ENCODE results near the gene C1QA. TPM values are rescaled to one million over a fixed set of nuclear protein-coding genes. Genes with fewer than 3 reads are reported as not detected.

Gene C1QA
- total RNA-seq, 1 donor from 2014 or later, result not detected

DNA sequence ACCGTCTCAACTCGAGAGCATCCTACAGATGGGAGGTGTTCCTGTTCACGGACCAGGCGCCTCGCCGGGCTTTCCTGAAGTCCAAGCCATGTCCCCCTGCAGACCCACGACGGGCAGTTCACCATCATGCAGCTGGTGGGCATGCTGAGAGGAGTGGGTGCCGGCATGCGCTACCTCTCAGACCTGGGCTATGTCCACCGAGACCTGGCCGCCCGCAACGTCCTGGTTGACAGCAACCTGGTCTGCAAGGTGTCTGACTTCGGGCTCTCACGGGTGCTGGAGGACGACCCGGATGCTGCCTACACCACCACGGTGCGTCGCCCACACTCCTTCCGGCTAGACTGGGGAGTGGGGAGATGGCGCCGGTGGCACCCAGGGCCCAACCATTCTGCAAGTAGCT is 37.7 kb upstream of the C1QA start:
- Mint-ChIP-seq H3K36me3 (ENCODE audit: low read depth) (no peaks in the 10 kb centered on the region), H3K4me1 (ENCODE audit: low read depth) (no peaks in the 10 kb centered on the region), H3K9me3 (ENCODE audit: low read depth) (no peaks in the 10 kb centered on the region), H3K4me3 (ENCODE audit: unreplicated experiment) (no peak overlapping the region), H3K27ac (ENCODE audit: unreplicated experiment) (no peak overlapping the region), H3K27me3 (ENCODE audit: low read depth) (peaks cover 31% of the 10 kb centered on the region)
- TF ChIP-seq CTCF (IDR thresholded peaks at IDR 0.05), result no peak
- DNase-seq (ENCODE audit: low spot score), result no peak

- no peak for DNase-seq (ENCODE audit: low spot score)
- H3K27me3 Mint-ChIP-seq (ENCODE audit: low read depth), result peaks cover 40% of the 10 kb centered on the region
- no peak overlapping the region for H3K4me3 Mint-ChIP-seq (ENCODE audit: unreplicated experiment)
- TF ChIP-seq CTCF (IDR thresholded peaks at IDR 0.05), result no peak
- no peaks in the 10 kb centered on the region for H3K4me1 Mint-ChIP-seq (ENCODE audit: low read depth)
- no peaks in the 10 kb centered on the region for H3K9me3 Mint-ChIP-seq (ENCODE audit: low read depth)
- no peak overlapping the region for H3K27ac Mint-ChIP-seq (ENCODE audit: unreplicated experiment)
- H3K36me3 Mint-ChIP-seq (ENCODE audit: low read depth), result no peaks in the 10 kb centered on the region
Observed at GRCh38 chr1:22600071-22600816, 36.2 kb upstream of the C1QA start.

GRCh38 chr1:22600817-22601605 is 35.4 kb upstream of the C1QA start:
- no peaks in the 10 kb centered on the region for H3K4me1 Mint-ChIP-seq (ENCODE audit: low read depth)
- H3K36me3 Mint-ChIP-seq (ENCODE audit: low read depth), result no peaks in the 10 kb centered on the region
- peaks cover 44% of the 10 kb centered on the region for H3K27me3 Mint-ChIP-seq (ENCODE audit: low read depth)
- TF ChIP-seq CTCF (IDR thresholded peaks at IDR 0.05), result no peak
- H3K9me3 Mint-ChIP-seq (ENCODE audit: low read depth), result no peaks in the 10 kb centered on the region
- H3K4me3 Mint-ChIP-seq (ENCODE audit: unreplicated experiment), result no peak overlapping the region
- no peak overlapping the region for H3K27ac Mint-ChIP-seq (ENCODE audit: unreplicated experiment)
- no peak for DNase-seq (ENCODE audit: low spot score)

DNA sequence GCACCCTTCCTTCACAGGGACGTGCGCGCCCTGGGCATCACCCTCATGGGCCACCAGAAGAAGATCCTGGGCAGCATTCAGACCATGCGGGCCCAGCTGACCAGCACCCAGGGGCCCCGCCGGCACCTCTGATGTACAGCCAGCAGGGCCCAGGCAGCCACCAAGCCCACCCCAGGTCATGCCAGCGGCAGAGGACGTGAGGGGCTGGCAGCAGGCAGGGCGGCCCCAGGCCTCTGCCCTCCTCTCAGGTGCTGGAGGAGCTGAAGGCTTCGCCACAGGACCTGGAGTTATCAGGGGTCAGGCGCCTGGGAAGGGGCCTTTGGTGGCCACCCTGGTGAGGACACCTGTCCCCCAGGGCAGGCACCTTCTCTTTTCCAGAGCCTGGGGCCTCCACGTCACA is 34.8 kb upstream of the C1QA start:
- H3K27me3 Mint-ChIP-seq (ENCODE audit: low read depth), result peaks cover 50% of the 10 kb centered on the region
- H3K36me3 Mint-ChIP-seq (ENCODE audit: low read depth), result no peaks in the 10 kb centered on the region
- DNase-seq (ENCODE audit: low spot score), result no peak
- H3K4me3 Mint-ChIP-seq (ENCODE audit: unreplicated experiment), result no peak overlapping the region
- H3K4me1 Mint-ChIP-seq (ENCODE audit: low read depth), result no peaks in the 10 kb centered on the region
- H3K27ac Mint-ChIP-seq (ENCODE audit: unreplicated experiment), result no peak overlapping the region
- no peak for TF ChIP-seq CTCF (IDR thresholded peaks at IDR 0.05)
- no peaks in the 10 kb centered on the region for H3K9me3 Mint-ChIP-seq (ENCODE audit: low read depth)

- H3K9me3 Mint-ChIP-seq (ENCODE audit: low read depth), result no peaks in the 10 kb centered on the region
- no peaks in the 10 kb centered on the region for H3K4me1 Mint-ChIP-seq (ENCODE audit: low read depth)
- no peak overlapping the region for H3K4me3 Mint-ChIP-seq (ENCODE audit: unreplicated experiment)
- H3K27ac Mint-ChIP-seq (ENCODE audit: unreplicated experiment), result no peak overlapping the region
- no peak for TF ChIP-seq CTCF (IDR thresholded peaks at IDR 0.05)
- H3K36me3 Mint-ChIP-seq (ENCODE audit: low read depth), result no peaks in the 10 kb centered on the region
- DNase-seq (ENCODE audit: low spot score), result no peak
- peaks cover 54% of the 10 kb centered on the region for H3K27me3 Mint-ChIP-seq (ENCODE audit: low read depth)
Observed at GRCh38 chr1:22602060-22602740, 34.2 kb upstream of the C1QA start.
